HG02852 (cell line): ENCODE data around the gene SPIN4.
"Not testable (repeated sequence)": the region's sequence is repeated elsewhere in the genome, so short reads cannot be mapped to it uniquely, and the experiment has no call there.

Experiments
- ATAC-seq: cut with Tn5 transposase; IDR thresholded peaks from one replicate; pipeline ENCODE4 v1.9.1; 2021; ENCODE audit warnings: mild to moderate bottlenecking, moderate library complexity; ENCODE audit not compliant: unreplicated experiment

Gene SPIN4

DNA sequence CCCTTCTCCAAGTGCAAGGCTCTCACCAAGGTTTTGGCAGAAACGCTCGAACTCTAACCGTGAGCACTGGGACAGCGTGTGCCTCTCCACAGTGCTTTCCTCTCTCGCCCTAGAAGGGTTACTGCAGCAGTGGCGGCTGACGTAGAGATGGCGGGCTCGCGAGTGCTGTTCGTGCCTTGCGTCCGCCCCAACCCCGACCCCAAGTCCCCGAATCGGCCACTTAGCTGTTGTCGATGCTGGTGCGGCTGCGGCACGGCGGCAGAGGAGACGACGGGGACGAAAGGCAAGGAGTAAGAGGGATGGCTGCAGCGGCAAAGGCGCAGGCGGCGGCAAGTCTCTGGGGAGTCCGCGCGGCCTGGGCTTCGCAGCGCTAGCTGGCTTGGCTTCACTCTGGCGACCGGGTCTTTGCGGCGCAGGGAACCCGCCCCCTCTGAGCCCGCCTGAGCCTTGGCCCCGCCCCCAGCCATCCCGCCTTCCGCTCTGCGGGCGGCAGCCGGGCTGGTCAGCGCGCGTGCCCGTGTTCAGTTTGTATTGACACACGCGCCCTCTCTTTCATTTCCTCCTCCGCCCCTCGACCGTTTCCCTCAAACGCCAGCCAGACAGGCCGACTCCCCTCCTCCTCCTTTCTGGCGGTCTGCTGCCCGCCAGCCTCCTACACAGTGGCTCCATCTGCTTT lies at the start of gene SPIN4:
TSS of gene SPIN4 (minus strand) at position 392 of the 676 bp plus-strand sequence. CDS start 513 bp downstream, outside the sequence.
- ATAC-seq = peak; percentile 89

DNA sequence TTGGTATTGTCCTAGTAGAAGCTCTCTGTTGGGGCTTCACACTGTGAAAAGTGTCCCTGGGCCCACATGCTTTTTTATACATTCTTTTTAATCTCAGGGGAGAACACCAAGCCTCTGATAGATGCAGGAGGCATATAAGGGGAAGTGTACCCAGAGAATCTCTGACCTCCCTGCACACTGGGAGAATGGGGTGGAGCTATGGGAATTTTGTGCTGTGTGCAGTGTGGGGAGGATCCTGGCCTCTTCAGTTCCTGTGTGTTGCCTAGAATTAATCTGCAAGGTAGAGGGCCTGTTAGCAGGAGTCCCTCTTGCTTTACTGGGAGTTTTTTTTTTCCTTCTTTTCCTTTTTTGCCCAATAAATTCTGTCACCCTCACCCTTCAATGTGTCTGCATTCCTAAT lies 49.2 kb upstream of the SPIN4 start:
- no peak for ATAC-seq

DNA sequence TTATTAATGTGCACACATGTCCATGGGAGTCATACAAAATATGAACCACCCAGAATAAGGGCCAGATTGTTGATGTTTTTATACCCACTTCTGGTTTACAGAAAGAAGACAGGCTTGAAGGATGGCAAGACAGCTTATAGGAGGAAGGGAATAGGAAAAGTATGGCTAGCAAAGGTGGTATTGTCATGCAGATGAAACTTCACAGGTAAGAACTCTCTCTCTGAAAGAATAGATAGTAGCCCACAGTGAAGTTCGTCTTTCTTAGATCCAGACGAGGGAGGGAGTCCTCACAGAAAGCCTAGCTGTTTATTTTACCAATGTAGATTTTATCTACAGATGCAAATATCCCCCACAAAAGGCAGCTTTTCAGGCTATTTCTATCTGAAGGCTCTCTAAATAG lies 43.7 kb upstream of the SPIN4 start:
- ATAC-seq = no peak

DNA sequence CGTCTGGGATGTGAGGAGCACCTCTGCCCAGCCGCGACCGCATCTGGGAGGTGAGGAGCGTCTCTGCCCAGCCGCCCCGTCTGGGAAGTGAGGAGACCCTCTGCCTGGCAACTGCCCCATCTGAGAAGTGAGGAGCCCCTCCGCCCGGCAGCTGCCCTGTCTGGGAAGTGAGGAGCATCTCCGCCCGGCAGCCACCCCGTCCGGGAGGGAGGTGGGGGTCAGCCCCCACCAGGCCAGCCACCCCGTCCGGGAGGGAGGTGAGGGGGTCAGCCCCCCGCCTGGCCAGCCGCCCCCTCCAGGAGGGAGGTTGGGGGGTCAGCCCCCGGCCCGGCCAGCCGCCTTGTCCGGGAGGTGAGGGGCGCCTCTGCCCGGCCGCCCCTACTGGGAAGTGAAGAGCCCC lies 42.0 kb upstream of the SPIN4 start:
- ATAC-seq = not testable (repeated sequence)

DNA sequence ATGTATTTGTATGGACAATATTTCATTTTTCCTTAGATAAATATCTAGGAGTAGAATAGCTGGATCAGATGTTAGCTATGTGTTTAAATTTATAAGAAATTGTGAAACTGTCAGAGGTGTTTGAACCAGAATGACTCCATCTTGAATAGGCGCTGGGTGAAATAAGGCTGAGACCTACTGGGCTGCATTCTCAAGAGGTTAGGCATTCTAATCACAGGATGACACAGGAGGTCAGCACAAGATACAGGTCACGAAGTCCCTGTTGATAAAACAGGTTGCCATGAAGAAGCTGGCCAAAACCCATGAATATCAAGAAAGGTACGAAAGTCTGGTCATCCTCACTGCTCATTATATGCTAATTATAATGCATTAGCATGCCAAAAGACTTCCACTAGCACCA lies 36.3 kb upstream of the SPIN4 start:
- ATAC-seq = no peak

DNA sequence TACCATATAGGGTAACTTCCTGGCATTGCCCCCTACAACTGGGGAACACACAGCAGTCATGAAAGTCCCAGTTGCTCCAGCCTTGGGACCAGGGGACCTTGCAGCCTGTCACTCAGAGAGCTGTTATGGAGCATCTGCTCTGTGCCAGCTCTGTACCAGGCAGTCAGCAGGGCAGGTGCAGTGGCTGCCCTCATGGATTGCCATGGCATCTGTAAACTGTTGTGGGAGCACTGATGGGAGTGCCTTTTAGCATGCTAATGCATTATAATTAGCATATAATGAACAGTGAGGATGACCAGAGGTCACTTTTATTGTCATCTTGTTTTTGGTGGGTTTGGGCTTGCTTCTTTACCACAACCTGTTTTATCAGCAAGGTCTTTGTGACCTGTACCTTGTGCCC lies 33.1 kb upstream of the SPIN4 start:
- not testable (repeated sequence) for ATAC-seq

DNA sequence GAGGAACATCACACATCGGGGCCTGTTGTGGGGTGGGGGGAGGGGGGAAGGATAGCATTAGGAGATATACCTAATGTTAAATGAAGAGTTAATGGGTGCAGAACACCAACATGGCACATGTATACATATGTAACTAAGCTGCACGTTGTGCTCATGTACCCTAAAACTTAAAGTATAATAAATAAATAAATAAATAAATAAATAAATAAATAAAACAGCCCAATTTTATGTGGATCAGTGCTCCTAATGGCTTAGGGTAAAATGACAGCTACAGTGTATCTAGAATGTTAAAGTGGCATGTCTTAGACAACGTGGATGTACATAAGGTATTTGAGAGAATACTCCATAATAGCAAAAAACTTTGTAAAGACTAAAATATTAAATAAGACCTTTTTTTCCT lies 21.9 kb upstream of the SPIN4 start:
- not testable (repeated sequence) for ATAC-seq

DNA sequence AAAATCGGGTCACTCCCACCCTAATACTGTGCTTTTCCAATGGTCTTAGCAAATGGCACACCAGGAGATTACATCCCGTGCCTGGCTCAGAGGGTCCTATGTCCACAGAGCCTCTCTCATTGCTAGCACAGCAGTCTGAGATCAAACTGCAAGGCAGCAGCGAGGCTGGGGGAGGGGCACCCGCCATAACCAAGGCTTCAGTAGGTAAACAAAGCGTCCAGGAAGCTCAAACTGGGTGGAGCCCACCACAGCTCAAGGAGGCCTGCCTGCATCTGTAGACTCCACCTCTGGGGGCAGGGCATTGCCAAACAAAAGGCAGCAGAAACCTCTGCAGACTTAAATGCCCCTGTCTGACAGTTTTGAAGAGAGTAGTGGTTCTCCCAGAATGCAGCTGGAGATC lies 16.6 kb upstream of the SPIN4 start:
- not testable (repeated sequence) for ATAC-seq

DNA sequence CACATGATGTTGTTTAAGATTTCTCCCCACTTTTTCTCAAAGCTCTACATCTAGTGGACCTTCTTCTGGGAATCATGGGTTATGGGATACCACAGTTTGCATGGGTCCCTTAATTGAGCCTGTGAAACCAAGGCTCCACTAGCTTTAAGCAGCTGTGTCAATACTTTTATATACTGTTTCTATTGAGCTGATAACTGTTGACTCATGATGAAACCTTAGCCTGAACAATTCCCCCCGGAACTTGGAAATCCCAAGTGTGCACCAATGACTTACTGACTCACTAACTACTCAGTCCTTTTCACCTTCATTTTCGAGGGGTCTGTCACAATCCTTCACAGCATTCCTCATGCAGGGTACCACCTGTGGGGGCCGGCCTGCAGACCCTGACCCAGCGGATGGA lies 12.7 kb upstream of the SPIN4 start:
- no peak for ATAC-seq

DNA sequence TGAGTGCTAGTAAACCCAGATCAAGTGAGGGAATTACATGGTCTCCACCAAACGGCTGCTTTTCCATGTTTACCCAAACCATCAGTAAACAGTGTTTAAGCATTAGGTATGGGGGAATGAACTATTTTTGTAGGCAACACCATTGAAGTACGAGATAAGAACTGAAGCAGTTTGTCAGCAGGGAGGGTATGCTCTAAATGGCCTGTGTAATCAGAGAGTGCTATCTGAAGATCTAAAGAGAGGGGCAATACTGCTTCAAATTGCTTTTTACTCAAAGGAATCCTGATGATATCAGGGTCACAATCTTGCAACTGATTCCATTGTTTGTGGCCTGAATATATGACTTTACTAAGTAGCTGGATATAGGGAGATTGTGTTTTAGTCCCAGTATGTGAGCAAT lies 10.4 kb upstream of the SPIN4 start:
- no peak for ATAC-seq

DNA sequence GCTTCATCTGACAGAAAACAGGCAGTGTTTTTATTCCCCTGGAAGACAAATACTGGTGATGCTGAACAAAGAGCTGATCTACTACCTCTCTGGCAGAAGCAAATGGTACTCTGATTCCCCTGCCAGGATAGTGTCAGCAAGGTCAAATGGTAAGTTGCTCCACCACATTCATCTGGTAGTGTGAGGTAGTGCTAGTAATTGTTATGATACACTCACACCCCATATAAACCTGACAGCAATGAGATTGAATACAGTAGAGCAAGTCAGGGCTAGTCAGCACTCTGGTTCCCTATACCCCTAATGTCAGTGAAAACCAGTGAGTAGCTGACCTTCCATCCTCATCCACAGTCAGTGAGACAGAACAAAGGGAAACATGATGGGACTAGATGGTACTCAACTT lies 3.4 kb upstream of the SPIN4 start:
- no peak for ATAC-seq

DNA sequence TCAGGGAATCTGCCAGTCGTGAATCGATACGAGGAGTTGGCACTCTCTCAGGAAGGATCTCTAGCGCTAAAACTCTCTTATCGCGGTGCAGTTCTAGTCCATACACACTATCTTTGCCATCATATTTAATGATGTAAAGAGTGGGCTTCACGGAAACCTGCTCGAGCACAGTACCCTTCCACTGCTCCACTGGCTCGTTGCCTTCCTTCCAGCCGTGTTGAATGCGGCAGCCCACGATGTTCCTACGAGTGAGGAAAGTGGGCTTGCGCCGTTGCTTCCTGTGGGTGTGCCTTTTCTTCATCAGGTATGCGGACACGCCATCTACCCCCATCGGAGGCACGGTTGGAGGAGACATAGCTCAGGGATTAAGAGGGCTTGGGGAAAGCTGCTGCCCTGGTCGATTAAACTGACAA lies 661 bp downstream of the SPIN4 start:
- peak; percentile 35 for ATAC-seq

DNA sequence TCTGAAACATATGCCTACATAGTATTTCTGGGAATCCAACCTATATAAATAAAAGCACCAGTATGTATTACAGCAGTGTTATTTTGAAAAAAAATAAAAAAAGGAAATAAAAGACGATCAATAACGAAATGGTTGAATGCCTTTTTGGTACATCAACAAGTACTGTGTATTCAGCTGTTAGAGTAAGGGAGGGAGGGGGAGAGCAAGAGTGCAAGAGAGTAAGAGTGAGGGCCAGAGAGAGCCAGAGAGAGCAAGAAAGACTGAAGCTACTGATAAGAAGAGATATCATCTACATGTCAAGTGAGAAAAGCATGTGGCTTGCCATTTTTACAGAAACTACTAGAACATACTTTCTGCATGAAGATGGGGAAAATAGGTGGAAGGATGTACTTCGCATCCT lies 1.8 kb downstream of the SPIN4 start:
- ATAC-seq = no peak

DNA sequence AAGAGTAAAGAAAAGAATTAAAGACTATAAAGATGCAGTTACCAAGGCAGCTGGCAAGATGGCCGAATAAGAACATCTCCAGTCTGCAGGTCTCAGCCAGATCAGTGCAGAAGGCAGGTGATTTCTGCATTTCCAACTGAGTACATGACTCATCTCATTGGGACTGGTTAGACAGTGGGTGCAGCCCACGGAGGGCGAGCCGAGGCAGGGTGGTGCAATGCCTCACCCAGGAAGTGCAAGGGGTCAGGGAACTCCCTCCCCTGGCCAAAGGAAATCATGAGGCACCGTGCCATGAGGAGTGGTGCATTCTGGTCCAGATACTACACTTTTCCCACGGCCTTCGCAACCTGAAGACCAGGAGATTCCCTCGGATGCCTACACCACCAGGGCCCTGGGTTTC lies 20.5 kb downstream of the SPIN4 start:
- ATAC-seq = no peak

DNA sequence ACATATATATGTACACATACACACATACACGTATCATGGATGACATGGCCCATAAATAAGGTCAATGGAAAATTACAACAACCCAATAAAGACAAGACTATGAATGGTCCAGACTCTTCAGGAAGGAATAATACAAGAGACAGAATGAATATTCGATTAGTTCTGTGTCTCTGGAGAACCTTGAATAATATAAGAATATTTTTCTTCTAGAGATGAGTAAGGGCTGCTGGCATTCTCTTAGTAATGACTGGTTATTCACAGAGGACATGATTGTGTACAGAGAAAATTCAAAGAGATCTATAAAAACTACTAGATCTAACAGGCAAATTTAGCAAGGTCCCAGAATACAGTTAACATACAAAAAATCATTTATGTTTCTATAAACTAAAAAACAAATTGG lies 23.3 kb downstream of the SPIN4 start:
- no peak for ATAC-seq

DNA sequence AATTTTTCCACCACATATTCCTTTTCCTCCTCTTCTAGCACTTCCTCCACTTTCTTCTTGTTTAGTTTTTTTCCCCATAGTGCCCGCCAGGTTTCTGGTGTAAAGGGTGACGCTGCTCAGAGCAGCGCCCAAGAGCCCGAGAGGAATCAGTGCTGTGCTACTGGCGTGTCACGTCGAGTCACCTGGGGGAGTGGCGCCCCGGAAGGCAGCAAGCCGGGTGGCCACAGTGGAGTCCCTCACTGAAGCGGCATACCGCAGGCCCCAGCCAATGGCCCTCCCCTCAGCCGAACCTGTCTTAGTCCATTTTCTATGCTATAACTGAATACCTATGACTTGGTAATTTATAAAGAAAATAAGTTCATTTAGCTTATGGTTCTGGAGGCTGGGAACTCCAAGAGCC lies 51.5 kb downstream of the SPIN4 start:
- ATAC-seq = no peak
